ES-I3 (cell line): ENCODE measurements around the gene CDK4.

Experiments
- H3K36me3 ChIP-seq: 2 replicates; pipeline ENCODE4 v1.6.1; 2013; ENCODE audit warnings: mild to moderate bottlenecking, low read length, control low read depth, moderate library complexity; ENCODE audit not compliant: insufficient read depth
- H3K4me1 ChIP-seq: 2 replicates; pipeline ENCODE4 v1.6.1; 2013; ENCODE audit warnings: mild to moderate bottlenecking, control low read depth, low read length; ENCODE audit not compliant: insufficient read depth
- H3K9ac ChIP-seq: 2 replicates; pipeline ENCODE4 v1.6.1; 2013; ENCODE audit warnings: low read depth, mild to moderate bottlenecking, low read length, moderate library complexity
- H3K9me3 ChIP-seq: 2 replicates; pipeline ENCODE4 v1.6.1; 2013; ENCODE audit warnings: mild to moderate bottlenecking, low read length, moderate library complexity; ENCODE audit not compliant: control insufficient read depth, insufficient read depth

Gene CDK4

DNA sequence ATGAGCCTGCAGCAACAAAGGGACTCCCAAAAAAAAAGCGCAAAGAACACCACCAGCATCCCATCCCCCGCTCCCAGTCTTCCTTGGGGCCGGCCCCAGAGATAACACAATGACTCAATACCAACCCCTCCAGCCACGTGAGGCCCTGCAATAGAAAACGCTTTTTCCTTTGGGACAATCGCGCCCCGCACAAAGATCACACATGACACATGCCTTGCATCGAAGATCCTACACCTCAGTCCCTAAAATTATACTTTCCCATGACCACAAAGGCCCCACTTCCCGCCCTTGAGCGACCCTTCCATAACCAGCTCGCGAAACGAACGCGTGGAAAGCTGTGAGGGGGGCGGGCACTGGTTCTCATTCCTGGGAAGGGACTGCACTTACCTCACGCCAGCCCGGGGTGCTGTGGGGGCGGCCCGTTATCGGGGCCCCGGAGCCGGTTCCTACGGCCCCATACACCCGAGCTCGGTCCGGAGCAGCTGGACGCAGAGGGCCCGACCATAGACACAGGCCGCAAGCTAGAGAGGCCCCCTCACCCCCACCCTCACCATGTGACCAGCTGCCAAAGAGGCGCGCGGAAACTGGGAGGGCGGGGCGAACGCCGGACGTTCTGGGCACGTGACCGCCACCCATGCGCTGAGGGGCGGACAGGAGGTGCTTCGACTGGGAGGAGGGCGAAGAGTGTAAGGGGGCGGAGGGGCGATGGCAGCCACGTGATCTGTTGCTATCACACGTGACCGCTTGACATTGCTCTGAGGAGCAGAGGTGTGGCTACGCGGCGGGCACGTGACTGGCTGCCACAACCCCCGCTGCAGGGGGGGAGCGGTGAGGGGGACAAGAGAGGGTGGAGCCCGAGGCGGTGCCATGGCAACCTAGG is at the start of gene CDK4:
Gene CDK4, minus strand, starts transcription at position 523 of the 880 bp plus-strand sequence. CDS start 593 bp downstream, outside the sequence.
- H3K9ac ChIP-seq: peak within 1 kb of the TSS; percentile 80
- H3K4me1 ChIP-seq: peaks cover 7% of the 10 kb centered on the region; the same call in 1 of the 2 replicates
- no peaks in the 10 kb centered on the region; the same call in 1 of the 2 replicates for H3K9me3 ChIP-seq
- peaks cover 14% of the 10 kb centered on the region; the same call in 1 of the 2 replicates for H3K36me3 ChIP-seq

DNA sequence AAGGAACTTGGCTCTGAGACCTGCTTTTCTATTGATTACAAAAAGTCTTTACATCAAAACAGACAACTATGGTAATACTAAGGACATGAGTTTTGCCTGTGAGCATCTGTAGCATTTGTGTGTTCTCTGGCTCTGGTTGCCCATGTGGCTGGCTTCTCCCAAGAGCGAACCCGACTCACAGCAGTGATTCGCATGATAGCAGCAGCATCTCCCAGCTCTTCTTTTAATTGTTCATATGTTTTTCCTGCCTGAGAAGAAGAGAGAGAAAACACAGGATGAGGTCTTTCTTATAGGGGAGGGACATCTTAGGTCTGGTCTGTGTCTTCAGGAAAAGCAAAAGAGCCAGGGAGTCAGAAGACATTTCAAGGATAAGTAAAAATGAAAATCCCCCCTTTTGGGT is 48.9 kb upstream of the CDK4 start:
- Histone ChIP-seq H3K9me3 (no peaks in the 10 kb centered on the region), H3K9ac (no peak overlapping the region), H3K36me3 (peaks cover 3% of the 10 kb centered on the region; the same call in 1 of the 2 replicates), H3K4me1 (no peaks in the 10 kb centered on the region)

DNA sequence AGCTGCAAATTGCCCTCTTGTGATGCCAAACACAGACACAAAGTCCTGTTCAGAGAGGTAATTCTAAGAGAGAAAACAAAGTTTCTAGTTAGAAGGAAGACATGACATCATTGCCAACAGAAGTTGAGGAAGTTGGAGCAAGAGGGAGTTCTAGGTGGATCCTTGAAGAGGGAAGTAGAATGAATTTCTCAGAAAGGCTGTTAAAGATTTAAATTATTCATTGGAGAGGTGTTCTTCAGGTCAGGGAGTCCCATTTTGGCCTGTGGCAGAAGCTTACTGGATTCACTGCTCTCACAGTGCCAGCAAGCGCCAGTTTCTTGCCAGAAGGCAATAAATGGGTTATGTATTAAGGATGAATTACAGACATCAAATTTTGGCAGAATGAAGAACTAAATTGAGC is 45.8 kb upstream of the CDK4 start:
- Histone ChIP-seq H3K4me1 (no peaks in the 10 kb centered on the region), H3K9ac (no peak overlapping the region), H3K36me3 (peaks cover 3% of the 10 kb centered on the region; the same call in 1 of the 2 replicates), H3K9me3 (no peaks in the 10 kb centered on the region)

DNA sequence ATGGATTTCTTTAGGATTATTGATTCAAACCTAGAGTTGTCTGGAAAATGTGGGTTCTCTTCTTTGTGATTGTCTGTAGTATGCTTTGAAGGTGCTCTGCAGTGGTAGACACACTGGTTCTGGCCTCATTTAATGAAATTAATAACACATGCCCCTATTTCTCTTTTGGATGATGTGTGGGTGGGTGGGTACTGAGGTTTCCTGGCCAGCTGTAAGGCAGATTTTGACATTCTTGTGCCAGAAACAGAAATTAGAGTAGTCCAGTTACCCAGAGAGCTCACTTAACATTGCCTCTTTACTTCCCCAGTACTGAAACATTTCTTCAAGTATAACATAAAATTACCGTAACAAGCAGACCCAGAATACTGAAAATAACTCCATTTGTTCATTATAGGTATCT is 44.9 kb upstream of the CDK4 start:
- Histone ChIP-seq H3K9ac (no peak overlapping the region), H3K4me1 (no peaks in the 10 kb centered on the region), H3K9me3 (no peaks in the 10 kb centered on the region), H3K36me3 (peaks cover 3% of the 10 kb centered on the region; the same call in 1 of the 2 replicates)

DNA sequence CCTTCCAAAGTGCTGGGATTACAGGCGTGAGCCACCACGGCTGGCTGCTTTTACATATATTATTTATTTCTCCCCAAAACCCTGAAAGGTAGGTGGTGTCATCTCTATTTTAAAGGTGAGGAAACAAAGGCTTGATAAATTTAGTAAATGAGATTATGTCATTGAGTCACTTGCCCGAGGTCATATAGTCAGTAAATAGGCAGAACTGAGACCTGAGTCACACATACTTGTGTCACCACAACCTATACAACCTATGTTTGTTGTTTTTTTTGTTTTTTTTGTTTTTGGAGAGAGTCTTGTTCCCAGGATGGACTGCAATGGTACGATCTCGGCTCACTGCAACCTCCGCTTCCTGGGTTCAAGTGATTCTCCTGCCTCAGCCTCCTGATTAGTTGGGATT is 43.2 kb upstream of the CDK4 start:
- no peak overlapping the region for H3K9ac ChIP-seq
- no peaks in the 10 kb centered on the region for H3K4me1 ChIP-seq
- peaks cover 3% of the 10 kb centered on the region; the same call in 1 of the 2 replicates for H3K36me3 ChIP-seq
- H3K9me3 ChIP-seq: no peaks in the 10 kb centered on the region

DNA sequence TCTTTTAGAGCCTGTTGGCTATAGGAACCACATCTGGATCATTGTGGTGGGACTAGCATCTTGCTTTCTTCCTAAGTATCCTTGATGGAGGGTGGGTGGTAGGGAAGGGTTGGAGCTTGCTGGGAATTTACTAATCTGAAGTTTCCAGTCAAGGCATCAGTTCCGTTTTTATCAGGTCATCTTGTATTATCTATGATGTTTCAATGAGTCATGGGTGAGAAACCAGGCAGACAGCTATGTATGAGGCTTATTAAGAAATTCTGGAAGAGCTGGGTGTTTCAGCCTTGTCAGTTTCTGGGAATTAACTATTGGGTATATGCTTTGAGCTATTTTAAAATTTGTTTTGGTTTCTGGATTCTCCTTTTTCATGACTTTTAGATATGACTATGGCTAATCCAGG is 41.8 kb upstream of the CDK4 start:
- Histone ChIP-seq H3K36me3 (peaks cover 3% of the 10 kb centered on the region; the same call in 1 of the 2 replicates), H3K4me1 (no peaks in the 10 kb centered on the region), H3K9ac (no peak overlapping the region), H3K9me3 (no peaks in the 10 kb centered on the region)

DNA sequence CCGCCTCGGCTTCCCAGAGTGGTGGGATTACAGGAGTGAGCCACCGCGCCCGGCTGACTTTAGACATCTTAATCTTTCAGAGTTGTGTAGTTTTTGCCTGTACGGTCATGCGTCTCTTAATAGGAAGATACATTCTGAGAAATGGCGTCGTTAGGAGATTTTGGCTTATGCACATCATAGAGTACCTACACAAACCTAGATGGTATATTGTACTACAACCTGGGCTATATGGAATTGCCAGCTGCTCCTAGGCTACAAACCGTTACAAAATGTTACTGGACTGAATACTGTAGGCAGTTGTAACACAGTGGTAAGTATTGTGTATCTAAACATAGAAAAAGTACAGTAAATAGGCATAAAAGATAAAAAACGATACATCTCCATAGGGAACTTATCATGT is 31.8 kb upstream of the CDK4 start:
- no peaks in the 10 kb centered on the region for H3K9me3 ChIP-seq
- H3K4me1 ChIP-seq: no peaks in the 10 kb centered on the region
- H3K36me3 ChIP-seq: peaks cover 11% of the 10 kb centered on the region
- no peak overlapping the region for H3K9ac ChIP-seq

DNA sequence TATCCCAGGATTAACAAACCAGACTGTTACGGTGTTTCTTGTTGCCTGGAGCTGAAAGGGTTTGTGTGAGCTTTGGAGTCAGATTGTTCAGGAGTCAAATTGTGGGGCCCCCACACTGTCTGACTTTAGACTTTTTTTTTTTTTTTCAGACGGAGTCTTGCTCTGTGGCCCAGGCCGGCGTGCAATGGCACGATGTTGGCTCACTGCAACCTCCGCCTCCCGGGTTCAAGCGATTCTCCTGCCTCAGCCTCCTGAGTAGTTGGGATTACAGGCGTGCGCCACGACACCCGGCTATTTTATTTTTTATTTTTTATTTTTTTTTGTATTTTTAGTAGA is 31.3 kb upstream of the CDK4 start:
- H3K9ac ChIP-seq: peak overlapping the region; percentile 67
- H3K9me3 ChIP-seq: no peaks in the 10 kb centered on the region
- no peaks in the 10 kb centered on the region for H3K4me1 ChIP-seq
- peaks cover 11% of the 10 kb centered on the region for H3K36me3 ChIP-seq

DNA sequence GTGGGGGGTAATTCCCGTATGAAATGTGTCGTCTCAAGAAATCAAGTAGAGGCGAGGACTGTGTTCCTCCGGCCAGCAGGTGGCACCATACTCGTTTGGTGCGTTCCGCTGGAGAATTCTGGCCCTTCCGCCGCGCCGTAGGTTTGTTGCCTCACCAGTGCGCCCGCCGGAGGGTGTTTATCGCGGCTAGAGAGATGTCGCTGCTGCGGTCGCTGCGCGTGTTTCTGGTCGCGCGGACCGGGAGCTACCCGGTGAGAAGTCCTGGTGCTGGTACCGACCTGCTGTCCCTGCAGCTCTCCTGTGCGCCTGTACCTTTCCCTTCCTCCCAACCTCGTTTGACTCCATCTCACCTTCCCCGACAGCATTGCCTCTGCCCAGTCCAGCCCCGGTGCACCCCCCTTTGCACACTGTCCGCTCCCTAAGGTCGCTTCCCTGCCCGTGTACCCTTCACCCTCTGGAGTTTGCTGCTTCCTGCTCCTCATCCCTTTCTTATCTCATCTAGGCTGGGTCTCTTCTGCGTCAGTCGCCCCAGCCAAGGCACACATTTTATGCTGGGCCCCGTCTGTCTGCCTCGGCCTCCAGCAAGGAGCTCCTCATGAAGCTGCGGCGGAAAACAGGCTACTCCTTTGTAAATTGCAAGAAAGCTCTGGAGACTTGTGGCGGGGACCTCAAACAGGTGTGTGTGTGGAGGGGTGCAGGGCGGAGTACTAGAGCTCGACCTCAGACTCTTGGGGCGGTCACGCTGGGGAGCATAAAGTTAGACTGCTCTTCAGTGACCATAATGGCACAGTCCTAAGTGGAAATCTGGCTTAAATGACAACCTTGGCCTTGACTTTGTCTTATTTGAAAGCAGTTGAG is 30.7 kb upstream of the CDK4 start, which contains the start of gene TSFM:
Gene TSFM, plus strand, starts transcription at position 180 of the 858 bp plus-strand sequence. Its CDS starts 15 bp downstream, at position 195.
- no peaks in the 10 kb centered on the region for H3K4me1 ChIP-seq
- peaks cover 11% of the 10 kb centered on the region for H3K36me3 ChIP-seq
- no peaks in the 10 kb centered on the region for H3K9me3 ChIP-seq
- H3K9ac ChIP-seq: peak within 1 kb of the TSS; percentile 67

DNA sequence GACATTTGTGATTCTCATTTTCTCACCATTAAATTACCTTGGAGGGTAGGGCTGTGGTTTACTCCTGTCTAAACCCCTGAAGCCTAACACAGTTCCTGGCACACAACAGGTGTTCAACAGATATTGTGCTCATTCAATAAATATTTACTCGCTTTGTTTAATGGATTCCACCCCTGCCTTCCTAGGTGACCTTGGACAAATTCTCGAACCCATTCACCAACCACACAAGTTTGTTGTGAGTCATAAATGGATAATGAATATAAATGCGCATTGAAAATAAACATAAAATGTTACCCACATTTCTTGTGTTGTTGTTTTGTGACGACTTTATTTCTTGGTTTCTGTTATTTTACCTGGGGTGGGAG is 30.1 kb upstream of the CDK4 start:
- H3K9me3 ChIP-seq: no peaks in the 10 kb centered on the region
- no peaks in the 10 kb centered on the region for H3K4me1 ChIP-seq
- peaks cover 11% of the 10 kb centered on the region for H3K36me3 ChIP-seq
- no peak overlapping the region for H3K9ac ChIP-seq

DNA sequence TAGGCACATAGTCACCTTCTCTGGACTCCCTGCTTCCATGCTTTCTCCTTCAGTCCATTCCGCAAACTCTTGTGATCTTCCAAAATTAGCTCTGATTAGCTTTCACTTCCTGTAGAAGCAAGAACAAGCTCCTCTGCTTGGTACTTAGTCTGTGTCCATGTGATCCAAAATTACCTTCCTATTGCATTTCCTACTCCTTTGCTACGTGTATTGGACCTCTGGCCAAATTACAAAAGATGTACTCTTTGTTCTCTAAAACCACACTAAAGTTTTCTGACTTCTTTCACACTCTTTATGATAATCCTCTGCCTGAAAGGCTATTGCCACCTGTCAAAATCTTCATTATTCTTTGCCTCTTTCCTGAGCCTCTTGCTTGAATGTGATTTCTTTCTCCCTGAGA is 29.7 kb upstream of the CDK4 start:
- peaks cover 8% of the 10 kb centered on the region for H3K36me3 ChIP-seq
- H3K9me3 ChIP-seq: no peaks in the 10 kb centered on the region
- no peaks in the 10 kb centered on the region for H3K4me1 ChIP-seq
- no peak overlapping the region for H3K9ac ChIP-seq

DNA sequence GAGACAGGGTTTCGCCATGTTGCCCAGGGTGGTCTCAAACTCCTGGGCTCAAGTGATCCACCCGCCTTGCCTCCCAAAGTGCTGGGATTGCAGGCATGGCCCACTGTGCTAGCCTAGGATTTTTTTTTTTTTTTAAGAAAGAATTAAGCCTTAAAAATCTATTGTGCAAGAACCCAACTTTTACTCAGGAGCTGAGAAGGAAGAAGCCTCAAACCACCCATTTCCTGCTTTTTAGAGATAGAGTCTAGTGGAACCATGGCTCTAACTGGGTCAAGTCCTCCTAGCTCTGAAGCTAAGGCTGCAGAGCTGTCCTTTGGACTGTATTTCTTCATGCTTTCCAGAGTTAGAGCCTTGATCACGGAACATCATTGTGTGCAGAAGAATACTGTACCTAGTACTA is 29.1 kb upstream of the CDK4 start:
- Histone ChIP-seq H3K36me3 (peaks cover 2% of the 10 kb centered on the region; the same call in 1 of the 2 replicates), H3K9ac (no peak overlapping the region), H3K9me3 (no peaks in the 10 kb centered on the region), H3K4me1 (no peaks in the 10 kb centered on the region)

DNA sequence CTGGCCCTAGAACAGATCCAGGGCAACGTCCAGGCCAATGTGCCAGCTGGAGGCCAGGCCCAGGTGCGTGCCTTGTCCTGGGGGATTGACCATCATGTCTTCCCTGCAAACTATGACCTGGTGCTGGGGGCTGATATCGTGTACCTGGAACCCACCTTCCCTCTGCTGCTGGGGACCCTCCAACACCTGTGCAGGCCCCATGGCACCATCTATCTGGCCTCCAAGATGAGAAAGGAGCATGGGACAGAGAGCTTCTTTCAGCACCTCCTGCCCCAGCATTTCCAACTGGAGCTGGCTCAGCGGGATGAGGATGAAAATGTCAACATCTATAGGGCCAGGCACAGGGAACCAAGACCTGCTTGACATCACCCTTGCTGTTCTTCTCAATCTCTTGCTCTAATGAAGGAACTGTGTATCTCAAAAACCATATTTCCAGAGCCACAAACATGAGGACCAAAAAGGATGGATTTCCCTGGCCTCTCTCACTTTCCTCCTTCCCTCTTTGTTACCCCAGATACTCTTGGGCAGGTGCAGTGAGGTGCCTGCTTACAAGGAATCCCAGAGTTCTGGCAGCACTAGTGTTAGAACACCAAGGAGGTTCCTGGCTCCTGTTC is 28.3 kb upstream of the CDK4 start:
- H3K36me3 ChIP-seq: no peaks in the 10 kb centered on the region
- H3K4me1 ChIP-seq: no peaks in the 10 kb centered on the region
- no peak overlapping the region for H3K9ac ChIP-seq
- no peaks in the 10 kb centered on the region for H3K9me3 ChIP-seq

DNA sequence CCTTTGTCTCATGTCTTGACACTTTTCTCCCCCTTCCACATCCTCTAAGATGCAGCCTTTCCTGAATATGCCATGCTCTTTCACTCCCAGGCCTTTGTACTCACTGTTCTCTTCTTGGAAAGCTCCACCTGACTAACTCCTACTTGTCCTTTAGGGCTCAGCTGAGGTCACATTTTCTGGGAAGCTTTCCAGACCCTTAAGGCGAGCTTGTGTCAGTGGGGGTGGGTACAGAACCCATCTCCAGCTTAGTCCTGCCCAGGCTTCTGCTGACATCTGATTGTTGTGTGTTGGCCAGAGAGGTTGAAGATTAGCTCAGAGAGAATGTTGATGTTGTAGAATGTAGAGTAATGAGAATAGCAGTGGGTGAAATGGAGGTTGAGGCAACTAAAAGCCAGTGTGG is 27.6 kb upstream of the CDK4 start:
- Histone ChIP-seq H3K9me3 (no peaks in the 10 kb centered on the region), H3K9ac (no peak overlapping the region), H3K4me1 (no peaks in the 10 kb centered on the region), H3K36me3 (no peaks in the 10 kb centered on the region)
